Memory B cell (primary cell): Measurements from ENCODE around the gene TAS2R50.
A peak's percentile ranks its signal among the peaks of the same experiment; 100 is the strongest.

Experiments used
- ATAC-seq: fragments of 150-1000 bp; cut with Tn5 transposase; 2 replicates; pipeline ENCODE4 v1.10.0; 2021; ENCODE audit warnings: low read depth, mild to moderate bottlenecking, moderate library complexity
- DNase-seq, 2 donors: peaks; one replicate each; pipeline ENCODE4 v3.0.0; 2022; ENCODE audit warnings: low spot score in 2 of 2
- H3K27ac Mint-ChIP-seq: one replicate; pipeline ENCODE4 v1.8.0; 2022; ENCODE audit warnings: mild to moderate bottlenecking, moderate library complexity, mixed read lengths
- H3K27me3 Mint-ChIP-seq: one replicate; pipeline ENCODE4 v1.8.0; 2022; ENCODE audit warnings: mixed read lengths
- H3K36me3 Mint-ChIP-seq: one replicate; pipeline ENCODE4 v1.8.0; 2022; ENCODE audit warnings: mild to moderate bottlenecking, mixed read lengths
- H3K4me1 Mint-ChIP-seq: one replicate; pipeline ENCODE4 v1.8.0; 2022; ENCODE audit warnings: mixed read lengths
- H3K4me3 Mint-ChIP-seq: one replicate; pipeline ENCODE4 v1.8.0; 2022; ENCODE audit warnings: mild to moderate bottlenecking, moderate library complexity, mixed read lengths
- H3K9me3 Mint-ChIP-seq: one replicate; pipeline ENCODE4 v1.8.0; 2022; ENCODE audit warnings: mixed read lengths

The TAS2R50 gene

DNA sequence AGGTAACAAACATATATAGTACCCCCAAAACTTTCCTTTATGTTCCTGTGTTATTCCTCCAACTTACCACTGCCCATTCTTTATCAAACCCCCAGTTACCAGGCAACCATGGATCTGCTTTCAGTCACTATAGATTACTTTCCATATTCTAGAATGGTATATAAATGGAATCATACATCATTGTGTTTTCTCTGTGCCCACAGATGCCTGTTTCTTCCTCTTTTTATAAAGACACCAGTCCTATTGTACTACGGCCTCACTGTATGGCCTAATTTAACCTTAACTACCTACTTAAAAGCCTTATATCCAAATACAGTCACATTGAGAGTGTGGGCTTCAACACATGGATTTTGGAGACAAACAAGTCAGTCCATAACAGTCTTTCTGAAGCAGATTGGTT lies 50.2 kb downstream of the TAS2R50 start:
- Mint-ChIP-seq H3K36me3 (peaks cover 4% of the 10 kb centered on the region), H3K27ac (peak overlapping the region; percentile 8), H3K4me3 (no peak overlapping the region), H3K9me3 (no peaks in the 10 kb centered on the region), H3K27me3 (no peaks in the 10 kb centered on the region), H3K4me1 (peaks cover 2% of the 10 kb centered on the region)
- ATAC-seq = no peak
- DNase-seq = no peak
